GM21381 (cell line): ENCODE results near the gene MGAT4B.
"Not testable (repeated sequence)": the region's sequence is repeated elsewhere in the genome, so short reads cannot be mapped to it uniquely, and the experiment has no call there.

ENCODE experiments used
- ATAC-seq: cut with Tn5 transposase; IDR thresholded peaks from one replicate; pipeline ENCODE4 v1.9.1; 2021; ENCODE audit warnings: mild to moderate bottlenecking, moderate library complexity; ENCODE audit not compliant: unreplicated experiment

MGAT4B gene

GRCh38 chr5:179806250-179807048 is at the start of gene MGAT4B:
MGAT4B (minus strand) TSS chr5:179806866; CDS start chr5:179806583, 283 bp downstream.
- peak; percentile 71 for ATAC-seq

- no peak for ATAC-seq
These were observed 47.7 kb upstream of the MGAT4B start for GRCh38 chr5:179854356-179854755.

GRCh38 chr5:179852993-179853547 is 46.4 kb upstream of the MGAT4B start:
- ATAC-seq: peak; percentile 79

- ATAC-seq: no peak
These were observed 35.0 kb upstream of the MGAT4B start for GRCh38 chr5:179841621-179842020.

- no peak for ATAC-seq
These were observed 34.1 kb upstream of the MGAT4B start for GRCh38 chr5:179840766-179841165.

GRCh38 chr5:179840321-179840720 is 33.7 kb upstream of the MGAT4B start:
- no peak for ATAC-seq

- ATAC-seq: no peak
These were observed 32.9 kb upstream of the MGAT4B start for GRCh38 chr5:179839328-179840256.

GRCh38 chr5:179837076-179838011 is 30.7 kb upstream of the MGAT4B start:
- no peak for ATAC-seq

GRCh38 chr5:179836225-179837019 is 29.8 kb upstream of the MGAT4B start:
- ATAC-seq: peak; percentile 69

GRCh38 chr5:179834871-179835270 is 28.2 kb upstream of the MGAT4B start:
- ATAC-seq: not testable (repeated sequence)

GRCh38 chr5:179834120-179834519 is 27.5 kb upstream of the MGAT4B start:
- no peak for ATAC-seq

- no peak for ATAC-seq
These were observed 27.0 kb upstream of the MGAT4B start for GRCh38 chr5:179833709-179834070.

GRCh38 chr5:179833056-179833708 is 26.5 kb upstream of the MGAT4B start:
- ATAC-seq: no peak

GRCh38 chr5:179832039-179832745 is 25.5 kb upstream of the MGAT4B start:
- ATAC-seq: no peak

GRCh38 chr5:179830818-179831468 is 24.3 kb upstream of the MGAT4B start:
- ATAC-seq: no peak

GRCh38 chr5:179829732-179830435 is 23.2 kb upstream of the MGAT4B start:
- no peak for ATAC-seq

- ATAC-seq: no peak
These were observed 22.2 kb upstream of the MGAT4B start for GRCh38 chr5:179828756-179829421.
